HepG2 (cell line): ENCODE data around the gene PHKG2. TPM values are rescaled to one million over a fixed set of nuclear protein-coding genes. Genes with fewer than 3 reads are reported as not detected.
A peak's percentile ranks its signal among the peaks of the same experiment; 100 is the strongest.

Source experiments
- ATAC-seq: fragments of 200-7000 bp; cut with Tn5 transposase; 3 replicates; pipeline ENCODE4 v1.9.1; 2020; ENCODE audit warnings: mild to moderate bottlenecking, moderate library complexity
- BruUV-seq: library from RNA; stranded (reverse); fragments of 400-500 nt; replicated peaks from 2 replicates; lab custom pipeline; 2021; lab: Mats Ljungman, UMichigan
- CTCF ChIA-PET: fragments of 300-600 bp; formaldehyde crosslinking; extraction: SDS; loops from one replicate; lab custom pipeline; 2021; ENCODE audit warnings: low total read pairs, inconsistent platforms, low intra/inter-chr PET ratio; lab: Yijun Ruan, JAX
- POLR2A ChIA-PET: fragments of 350-600 bp; sonication (Branson Sonifier 250); formaldehyde crosslinking; loops from one replicate; lab custom pipeline; 2020; ENCODE audit warnings: antibody characterized with exemption, inconsistent platforms; lab: Yijun Ruan, JAX
- DNase-seq: peaks from one replicate; pipeline ENCODE4 v3.0.0-alpha.2; 2015; ENCODE audit warnings: low spot score
- FAIRE-seq: peaks from 3 replicates; lab custom pipeline; 2011; peaks lifted over from hg19 to GRCh38; lab: Jason Lieb, UNC
- H2AFZ ChIP-seq: one replicate; pipeline ENCODE4 v1.6.1; 2011; ENCODE audit warnings: low read length, inconsistent platforms
- H3K27ac ChIP-seq: fragments of 300-600 bp; 3 replicates; pipeline ENCODE4 v1.8.0; 2011; ENCODE audit warnings: mixed run types, mild to moderate bottlenecking, mixed read lengths, low read length, inconsistent platforms; ENCODE audit not compliant: insufficient read depth; ENCODE audit errors: extremely low read length
- H3K27me3 ChIP-seq, 2 experiments: fragments of 200-600 bp in 1 of 2; 2 replicates in 1 of 2; 3 replicates in 1 of 2; pipeline versions ENCODE4 v1.6.0 to v1.8.0; 2011; ENCODE audit warnings: low read length in 2 of 2, mild to moderate bottlenecking in 2 of 2, moderate library complexity in 2 of 2, inconsistent platforms in 1 of 2; ENCODE audit not compliant: insufficient read depth in 2 of 2, control insufficient read depth in 1 of 2
- H3K36me3 ChIP-seq, 2 experiments: fragments of 200-600 bp in 1 of 2; replicated peaks in 1 of 2; 2 replicates in 1 of 2; 3 replicates in 1 of 2; pipeline versions ENCODE4 v1.5.1 to v1.8.0; 2011; ENCODE audit warnings: low read length in 2 of 2, inconsistent platforms in 1 of 2; ENCODE audit not compliant: insufficient read depth in 2 of 2, control insufficient read depth in 1 of 2
- H3K4me1 ChIP-seq: 2 replicates; pipeline ENCODE4 v1.5.1; 2012; ENCODE audit warnings: low read length, inconsistent platforms; ENCODE audit not compliant: insufficient read depth
- H3K4me2 ChIP-seq: 2 replicates; pipeline ENCODE4 v1.6.0; 2011; ENCODE audit warnings: low read depth, low read length, inconsistent platforms
- H3K4me3 ChIP-seq, 3 experiments: fragments of 200-600 bp in 1 of 3; sonication (generic), shearing (Covaris generic) in 1 of 3; replicated peaks in 1 of 3; 2 replicates each; pipeline ENCODE4 v1.5.1; 2011 to 2016; ENCODE audit warnings: low read length in 3 of 3, inconsistent platforms in 2 of 3, low read depth in 2 of 3, mild to moderate bottlenecking in 2 of 3, control low read depth in 1 of 3, mixed read lengths in 1 of 3; ENCODE audit not compliant: insufficient read depth in 1 of 3
- H3K79me2 ChIP-seq: one replicate; pipeline ENCODE4 v1.6.1; 2011; ENCODE audit warnings: low read length, inconsistent platforms; ENCODE audit not compliant: insufficient read depth
- H3K9ac ChIP-seq: 2 replicates; pipeline ENCODE4 v1.6.0; 2011; ENCODE audit warnings: mild to moderate bottlenecking, low read depth, low read length, inconsistent platforms; ENCODE audit not compliant: insufficient read depth
- H3K9me3 ChIP-seq: 2 replicates; pipeline ENCODE4 v1.5.1; 2012; ENCODE audit warnings: mild to moderate bottlenecking, low read length
- H4K20me1 ChIP-seq: 2 replicates; pipeline ENCODE4 v1.6.0; 2011; ENCODE audit warnings: inconsistent platforms, mild to moderate bottlenecking, low read length, moderate library complexity; ENCODE audit not compliant: insufficient read depth
- ATAD3A ChIP-seq: sonication (generic); formaldehyde crosslinking; IDR thresholded peaks from 2 replicates; pipeline ENCODE4 v1.4.0; 2020; ENCODE audit warnings: missing genetic modification reagents
- ATM ChIP-seq: fragments of 450-650 bp; IDR thresholded peaks from 2 replicates; pipeline ENCODE4 v1.7.1; 2017; ENCODE audit warnings: mild to moderate bottlenecking, borderline replicate concordance
- KLF12 ChIP-seq: sonication (generic); formaldehyde crosslinking; IDR thresholded peaks from 2 replicates; pipeline ENCODE4 v1.4.0; 2020; ENCODE audit warnings: missing genetic modification reagents, borderline replicate concordance
- NFIC ChIP-seq: IDR thresholded peaks from 2 replicates; pipeline ENCODE4 v1.6.1; 2012; ENCODE audit warnings: mild to moderate bottlenecking, low read length, inconsistent platforms
- POLR2AphosphoS2 ChIP-seq: IDR thresholded peaks from 2 replicates; pipeline ENCODE4 v1.6.1; 2011; ENCODE audit warnings: low read depth, low read length, improper control_type of control experiment
- POLR2AphosphoS5 ChIP-seq: IDR thresholded peaks from 2 replicates; pipeline ENCODE4 v1.6.1; 2012; ENCODE audit warnings: low read depth, low read length
- ZNF296 ChIP-seq: sonication (generic); formaldehyde crosslinking; conservative IDR thresholded peaks from 2 replicates; pipeline ENCODE4 v1.5.0; 2020; ENCODE audit warnings: mild to moderate bottlenecking, missing genetic modification reagents
- ZNF605 ChIP-seq: sonication (generic); formaldehyde crosslinking; IDR thresholded peaks from 2 replicates; pipeline ENCODE4 v1.8.0; 2022; ENCODE audit warnings: mild to moderate bottlenecking, missing genetic modification reagents
- WGBS: methylation state at CpG from one replicate; pipeline ENCODE4 v1.1.6; 2017; ENCODE audit warnings: low lambda C conversion rate; 5-methylcytosine and 5-hydroxymethylcytosine counted together
- in situ Hi-C: cut with HindIII; loops from 2 replicates; pipeline ENCODE4 v1.10.0; 2017; ENCODE audit warnings: low pct_unique_long_range_greater_than_20kb; ENCODE audit not compliant: extremely low pct_ligation_motif_present
- intact Hi-C: fragments of 100-400 bp; cut with micrococcal nuclease; formaldehyde crosslinking; loops from one replicate; pipeline ENCODE4 v1.10.0; 2022; ENCODE audit not compliant: unreplicated experiment
- polyA plus RNA-seq, 8 experiments: library from polyadenylated mRNA; depleted of rRNA in 3 of 8; stranded (reverse) in 7 of 8; unstranded in 1 of 8; fragments of >200 nt; fragmentation: Illumina TruSeq in 4 of 8; extraction: Trizol in 4 of 8; gene quantifications; 2 replicates each; pipeline versions ENCODE4 v1.2.1 to v1.2.3, GENCODE V29; 2011 to 2016; ENCODE audit warnings: low read depth in 4 of 8, missing spikeins in 1 of 8, mixed read lengths in 1 of 8; ENCODE audit not compliant: insufficient read depth in 1 of 8
- total RNA-seq, 5 experiments: library from RNA; depleted of rRNA; stranded (reverse); fragments of >200 nt; fragmentation: Illumina TruSeq; extraction: Trizol; gene quantifications; 2 replicates each; pipeline ENCODE4 v1.2.3, GENCODE V29; 2016; ENCODE audit warnings: low read depth in 1 of 5

The PHKG2 gene
- total and polyA plus RNA-seq, 2 of the 13 experiments (the other 11 are each of a cell fraction or from before 2014, with no cell fraction given), result 37.4 to 42.1 TPM

GRCh38 chr16:30758988-30759491 lies 10.8 kb downstream of the PHKG2 start:
- ATAC-seq (no peak), FAIRE-seq (no peak), DNase-seq (no peak)
- TF ChIP-seq ZNF605 (CRISPR knock-in tag), result 0 out of 2 replicates have a peak, but pooled peaks have one; percentile 21
- no peak for TF ChIP-seq ATAD3A (CRISPR knock-in tag)
- TF ChIP-seq ZNF296, result no peak
- no peak for TF ChIP-seq KLF12 (CRISPR knock-in tag)
- TF ChIP-seq POLR2AphosphoS5, result 0 out of 2 replicates have a peak, but pooled peaks have one; percentile 12
- no peak for TF ChIP-seq NFIC
- ChIA-PET CTCF (no interaction called here), POLR2A (interaction anchor here (1.8 to 3.4 kb wide), 2 partner anchors 11 to 16 kb away, joined by 8 to 15 read pairs; partner anchors contain the start of gene PHKG2)
- no peak overlapping the region for H3K9ac ChIP-seq
- peaks cover 9 to 31% of the 10 kb centered on the region in 2 experiments for H3K36me3 ChIP-seq
- 96% methylated on average over 10 of the region's 10 CpGs for WGBS
- peaks cover 19% of the 10 kb centered on the region for H3K79me2 ChIP-seq
- H3K4me1 ChIP-seq, result peaks cover 24% of the 10 kb centered on the region
- no peaks in the 10 kb centered on the region for H3K9me3 ChIP-seq
- H3K27me3 ChIP-seq, result no peaks in the 10 kb centered on the region; a peak in 1 of 5 replicates
- no peak overlapping the region for H3K4me3 ChIP-seq
- no peak overlapping the region for H3K27ac ChIP-seq
- H4K20me1 ChIP-seq, result no peaks in the 10 kb centered on the region
- intact Hi-C loops (no loop called here), in situ Hi-C loops (no loop called here)
- BruUV-seq, result no TSS peak
- H3K4me2 ChIP-seq, result no peak overlapping the region
- H2AFZ ChIP-seq, result no peak overlapping the region

DNA sequence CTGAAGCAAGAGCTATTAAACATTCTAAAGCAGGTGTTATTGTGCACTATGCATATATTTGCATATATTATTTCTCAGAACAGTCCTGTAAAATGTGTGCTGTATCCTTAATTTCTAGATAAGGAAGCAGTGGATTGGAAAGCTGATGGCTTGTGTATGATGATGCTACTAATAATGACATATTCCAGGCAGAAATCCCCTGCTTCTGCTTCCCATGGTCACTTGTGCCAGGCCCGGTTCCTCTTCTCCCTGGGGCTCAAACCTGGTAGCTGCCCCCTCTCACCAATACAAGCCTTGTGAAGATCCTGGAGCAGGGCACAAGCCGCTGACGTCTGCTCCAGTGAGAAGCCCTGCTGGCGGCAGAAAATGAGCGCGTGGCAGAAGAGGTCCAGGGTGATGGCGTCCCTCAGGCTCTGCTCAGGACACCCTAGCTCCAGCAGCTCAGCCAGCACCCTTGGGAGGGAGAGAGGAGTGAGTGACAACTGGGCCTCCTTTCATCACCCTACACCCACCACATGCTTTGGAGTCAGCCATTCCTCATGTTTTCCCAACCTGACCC lies 11.9 kb downstream of the PHKG2 start:
- H4K20me1 ChIP-seq, result no peaks in the 10 kb centered on the region
- H2AFZ ChIP-seq, result no peak overlapping the region
- no peak for DNase-seq
- WGBS, result 97% methylated on average over 7 of the region's 7 CpGs
- H3K4me2 ChIP-seq, result no peak overlapping the region
- in situ Hi-C loops (no loop called here), intact Hi-C loops (no loop called here)
- ChIA-PET CTCF (no interaction called here), POLR2A (interaction anchor here (1.2 to 3.4 kb wide), 3 partner anchors 12 to 15 kb away, joined by 5 to 15 read pairs (median 8); partner anchors contain the start of gene PHKG2)
- no TSS peak for BruUV-seq
- peaks cover 13 to 31% of the 10 kb centered on the region in 2 experiments for H3K36me3 ChIP-seq
- no peak for FAIRE-seq
- H3K27me3 ChIP-seq, result no peaks in the 10 kb centered on the region; a peak in 1 of 5 replicates
- H3K4me3 ChIP-seq, result no peak overlapping the region
- H3K9ac ChIP-seq, result no peak overlapping the region
- no peak overlapping the region for H3K27ac ChIP-seq
- H3K4me1 ChIP-seq, result peaks cover 29% of the 10 kb centered on the region
- TF ChIP-seq POLR2AphosphoS2 (0 out of 2 replicates have a peak, but pooled peaks have one; percentile 4), ATM (no peak)
- peaks cover 19% of the 10 kb centered on the region for H3K79me2 ChIP-seq
- H3K9me3 ChIP-seq, result no peaks in the 10 kb centered on the region
- no peak for ATAC-seq
